Measurements from ENCODE around the gene NAP1L4. TPM values are rescaled to one million over a fixed set of nuclear protein-coding genes. Genes with fewer than 3 reads are reported as not detected.

Gene NAP1L4
- total RNA-seq, 1 experiment from 2014 or later: 140 TPM

DNA sequence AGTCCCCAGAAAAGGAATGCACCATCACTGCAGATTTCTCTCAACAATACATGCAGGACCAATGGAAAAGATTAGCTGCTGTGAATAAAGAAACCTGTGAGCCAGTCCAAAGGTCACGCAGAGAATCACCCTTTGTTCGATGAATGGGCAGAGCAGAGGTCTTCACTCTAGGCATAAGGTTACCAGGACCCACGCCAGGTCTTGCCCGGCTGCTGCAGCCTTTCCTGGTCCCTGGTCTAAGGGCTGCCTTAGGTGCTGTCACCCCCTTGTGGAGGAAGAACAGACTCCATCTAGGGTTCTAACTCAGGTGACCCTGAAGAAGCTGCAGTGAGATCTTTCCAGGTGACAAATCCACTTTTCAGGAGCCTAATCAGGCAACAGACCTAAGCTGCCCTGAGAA lies 29.0 kb upstream of the NAP1L4 start:
- TF ChIP-seq, protein P1, sequence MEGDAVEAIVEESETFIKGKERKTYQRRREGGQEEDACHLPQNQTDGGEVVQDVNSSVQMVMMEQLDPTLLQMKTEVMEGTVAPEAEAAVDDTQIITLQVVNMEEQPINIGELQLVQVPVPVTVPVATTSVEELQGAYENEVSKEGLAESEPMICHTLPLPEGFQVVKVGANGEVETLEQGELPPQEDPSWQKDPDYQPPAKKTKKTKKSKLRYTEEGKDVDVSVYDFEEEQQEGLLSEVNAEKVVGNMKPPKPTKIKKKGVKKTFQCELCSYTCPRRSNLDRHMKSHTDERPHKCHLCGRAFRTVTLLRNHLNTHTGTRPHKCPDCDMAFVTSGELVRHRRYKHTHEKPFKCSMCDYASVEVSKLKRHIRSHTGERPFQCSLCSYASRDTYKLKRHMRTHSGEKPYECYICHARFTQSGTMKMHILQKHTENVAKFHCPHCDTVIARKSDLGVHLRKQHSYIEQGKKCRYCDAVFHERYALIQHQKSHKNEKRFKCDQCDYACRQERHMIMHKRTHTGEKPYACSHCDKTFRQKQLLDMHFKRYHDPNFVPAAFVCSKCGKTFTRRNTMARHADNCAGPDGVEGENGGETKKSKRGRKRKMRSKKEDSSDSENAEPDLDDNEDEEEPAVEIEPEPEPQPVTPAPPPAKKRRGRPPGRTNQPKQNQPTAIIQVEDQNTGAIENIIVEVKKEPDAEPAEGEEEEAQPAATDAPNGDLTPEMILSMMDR (IDR thresholded peaks at IDR 0.05; ENCODE audit: unreplicated experiment): peak; percentile 84
- CTCF ChIA-PET: interaction anchor here (0.8 to 0.9 kb wide), 3 partner anchors 70 to 488 kb away, joined by 3 to 4 read pairs (median 3); no protein-coding TSS in a partner anchor
- peak; percentile 66 for DNase-seq
- H3K9me3 Mint-ChIP-seq (ENCODE audit: low read depth, unreplicated experiment): no peaks in the 10 kb centered on the region
- H3K36me3 Mint-ChIP-seq (ENCODE audit: insufficient read depth, unreplicated experiment): peaks cover 85% of the 10 kb centered on the region
- H3K27ac Mint-ChIP-seq (ENCODE audit: unreplicated experiment): no peak overlapping the region
- intact Hi-C loops (cut with micrococcal nuclease; ENCODE audit: unreplicated experiment): loop anchor here (2.0 to 5.0 kb wide), 2 partner anchors 90 to 489 kb away; no protein-coding TSS in a partner anchor
- peaks cover 28% of the 10 kb centered on the region for H3K4me1 Mint-ChIP-seq (ENCODE audit: low read depth, unreplicated experiment)
- no peak overlapping the region for H3K4me3 Mint-ChIP-seq (ENCODE audit: low read depth, unreplicated experiment)
- no TSS peak for BruUV-seq (replicated peaks)
- H3K27me3 Mint-ChIP-seq (ENCODE audit: unreplicated experiment): no peaks in the 10 kb centered on the region

DNA sequence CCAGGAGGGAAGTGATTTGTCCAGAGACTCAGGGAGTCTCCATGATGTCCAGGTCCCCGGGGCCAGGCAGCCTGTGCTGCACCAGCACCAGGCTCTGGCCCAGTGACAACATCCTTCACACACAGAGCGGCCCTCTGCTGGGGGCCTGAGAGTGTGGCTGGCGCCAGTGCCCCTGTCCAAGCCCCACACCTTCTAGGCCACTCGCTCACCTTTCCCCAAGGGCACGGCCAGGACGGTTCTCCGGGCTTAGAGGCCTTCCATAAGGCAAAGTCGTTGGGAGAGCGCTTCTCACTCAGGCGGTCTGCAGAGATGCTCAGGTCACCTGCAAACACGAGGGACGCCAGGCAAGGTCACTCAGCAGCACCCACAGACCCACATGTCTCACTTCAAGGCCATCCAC lies 27.9 kb upstream of the NAP1L4 start:
- no TSS peak for BruUV-seq (replicated peaks)
- TF ChIP-seq, protein P1 (IDR thresholded peaks at IDR 0.05; ENCODE audit: unreplicated experiment): no peak
- no peak overlapping the region for H3K27ac Mint-ChIP-seq (ENCODE audit: unreplicated experiment)
- peaks cover 85% of the 10 kb centered on the region for H3K36me3 Mint-ChIP-seq (ENCODE audit: insufficient read depth, unreplicated experiment)
- peaks cover 28% of the 10 kb centered on the region for H3K4me1 Mint-ChIP-seq (ENCODE audit: low read depth, unreplicated experiment)
- CTCF ChIA-PET: no interaction called here
- no peak overlapping the region for H3K4me3 Mint-ChIP-seq (ENCODE audit: low read depth, unreplicated experiment)
- intact Hi-C loops (cut with micrococcal nuclease; ENCODE audit: unreplicated experiment): loop anchor here (2.0 to 5.0 kb wide), 2 partner anchors 89 to 488 kb away; no protein-coding TSS in a partner anchor
- no peaks in the 10 kb centered on the region for H3K9me3 Mint-ChIP-seq (ENCODE audit: low read depth, unreplicated experiment)
- no peak for DNase-seq
- H3K27me3 Mint-ChIP-seq (ENCODE audit: unreplicated experiment): no peaks in the 10 kb centered on the region

DNA sequence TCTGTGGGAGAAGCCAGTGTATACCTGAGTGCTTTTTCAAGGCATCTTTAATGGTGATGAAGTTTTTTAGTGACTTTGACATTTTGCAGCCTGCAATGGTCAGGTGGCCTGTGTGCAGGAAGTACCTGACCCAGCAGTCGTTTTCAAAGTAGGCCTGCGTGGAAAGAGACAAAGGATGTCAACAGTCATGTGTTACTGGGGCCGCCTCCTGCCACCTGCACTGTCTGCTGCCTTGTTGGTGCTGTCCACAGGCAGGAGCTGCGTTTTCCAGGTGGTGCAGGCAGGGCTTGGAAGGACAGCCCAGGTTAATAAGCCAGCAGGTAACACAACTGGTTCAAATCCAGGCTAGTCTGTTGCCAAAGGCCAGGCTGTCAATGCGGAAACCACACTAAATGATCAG lies 26.5 kb upstream of the NAP1L4 start:
- CTCF ChIA-PET: no interaction called here
- peaks cover 84% of the 10 kb centered on the region for H3K36me3 Mint-ChIP-seq (ENCODE audit: insufficient read depth, unreplicated experiment)
- no TSS peak for BruUV-seq (replicated peaks)

DNA sequence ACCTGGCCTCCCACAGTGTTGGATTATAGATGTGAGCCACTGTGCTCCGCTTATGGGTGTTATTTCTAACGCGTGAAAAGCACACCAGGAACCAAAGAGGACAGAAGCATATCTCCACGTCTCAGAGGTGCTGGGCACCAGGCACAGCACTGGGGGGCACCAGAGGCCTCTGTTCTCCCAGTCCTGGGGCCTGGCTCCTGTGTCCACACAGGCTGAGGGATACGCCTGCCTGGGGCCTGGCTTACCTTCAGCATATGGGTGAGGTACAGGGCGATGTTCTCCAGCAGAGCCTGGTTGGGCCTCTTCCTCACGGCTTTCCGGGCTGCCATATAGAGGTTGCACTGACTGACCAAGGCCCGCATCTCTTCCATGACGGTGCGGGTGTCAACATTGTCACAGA lies 24.7 kb upstream of the NAP1L4 start:
- Mint-ChIP-seq H3K27me3 (ENCODE audit: unreplicated experiment) (no peaks in the 10 kb centered on the region), H3K27ac (ENCODE audit: unreplicated experiment) (no peak overlapping the region), H3K36me3 (ENCODE audit: insufficient read depth, unreplicated experiment) (peaks cover 68% of the 10 kb centered on the region), H3K4me1 (ENCODE audit: low read depth, unreplicated experiment) (peaks cover 15% of the 10 kb centered on the region), H3K9me3 (ENCODE audit: low read depth, unreplicated experiment) (no peaks in the 10 kb centered on the region), H3K4me3 (ENCODE audit: low read depth, unreplicated experiment) (no peak overlapping the region)
- intact Hi-C loops (cut with micrococcal nuclease; ENCODE audit: unreplicated experiment): no loop called here
- TF ChIP-seq, protein P1 (IDR thresholded peaks at IDR 0.05; ENCODE audit: unreplicated experiment): no peak
- no TSS peak for BruUV-seq (replicated peaks)
- no peak for DNase-seq
- CTCF ChIA-PET: no interaction called here

More for the DNA sequence above, 26.5 kb upstream of the NAP1L4 start:
- Mint-ChIP-seq H3K27ac (ENCODE audit: unreplicated experiment) (no peak overlapping the region), H3K27me3 (ENCODE audit: unreplicated experiment) (no peaks in the 10 kb centered on the region), H3K4me3 (ENCODE audit: low read depth, unreplicated experiment) (no peak overlapping the region), H3K9me3 (ENCODE audit: low read depth, unreplicated experiment) (no peaks in the 10 kb centered on the region), H3K4me1 (ENCODE audit: low read depth, unreplicated experiment) (peaks cover 28% of the 10 kb centered on the region)
- TF ChIP-seq, protein P1 (IDR thresholded peaks at IDR 0.05; ENCODE audit: unreplicated experiment): no peak
- intact Hi-C loops (cut with micrococcal nuclease; ENCODE audit: unreplicated experiment): no loop called here
- DNase-seq: no peak

Data from Calu3 (cell line).